H1 (cell line): ENCODE results near the gene MCF2L2. TPM values are rescaled to one million over a fixed set of nuclear protein-coding genes. Genes with fewer than 3 reads are reported as not detected.

Experiments used
- CTCF ChIA-PET: fragments of 300-600 bp; sonication (Branson Sonifier 250); formaldehyde crosslinking; loops from one replicate; lab custom pipeline; 2021; ENCODE audit not compliant: partially characterized antibody; lab: Charles Lee
- POLR2A ChIA-PET: fragments of 300-600 bp; sonication (Branson Sonifier 250); formaldehyde crosslinking; loops from one replicate; lab custom pipeline; 2021; ENCODE audit warnings: inconsistent platforms; ENCODE audit not compliant: partially characterized antibody; lab: Charles Lee
- DNase-seq, 2 experiments: peaks; one replicate each; pipeline versions ENCODE4 v3.0.0 to v3.0.0-alpha.2; 2010 to 2022; ENCODE audit warnings: low spot score in 2 of 2, low read depth in 1 of 2, mixed read lengths in 1 of 2
- FAIRE-seq: peaks from 2 replicates; lab custom pipeline; 2011; peaks lifted over from hg19 to GRCh38; lab: Jason Lieb, UNC
- H2AFZ ChIP-seq: 2 replicates; pipeline ENCODE4 v1.8.1; 2012; ENCODE audit warnings: low read length, inconsistent platforms
- H2AK5ac ChIP-seq: 2 replicates; pipeline ENCODE4 v1.6.1; 2013; ENCODE audit warnings: low read depth, low read length
- H2BK120ac ChIP-seq: replicated peaks from 2 replicates; pipeline ENCODE3; 2013; ENCODE audit warnings: low read depth, low read length, inconsistent platforms
- H2BK12ac ChIP-seq: 2 replicates; pipeline ENCODE4 v1.6.1; 2013; ENCODE audit warnings: low read depth, low read length
- H2BK15ac ChIP-seq: 2 replicates; pipeline ENCODE4 v1.6.1; 2013; ENCODE audit warnings: low read length
- H2BK20ac ChIP-seq: 2 replicates; pipeline ENCODE4 v1.6.1; 2013; ENCODE audit warnings: low read length
- H2BK5ac ChIP-seq: 2 replicates; pipeline ENCODE4 v1.6.1; 2013; ENCODE audit warnings: low read depth, low read length
- H3K14ac ChIP-seq: 2 replicates; pipeline ENCODE4 v1.6.1; 2013; ENCODE audit warnings: inconsistent platforms; ENCODE audit not compliant: insufficient read length
- H3K18ac ChIP-seq: 2 replicates; pipeline ENCODE4 v1.6.1; 2013; ENCODE audit warnings: low read length; ENCODE audit errors: extremely low read depth
- H3K23ac ChIP-seq: 2 replicates; pipeline ENCODE4 v1.6.1; 2013; ENCODE audit warnings: inconsistent platforms; ENCODE audit not compliant: insufficient read length
- H3K23me2 ChIP-seq: 2 replicates; pipeline ENCODE4 v1.6.1; 2013; ENCODE audit warnings: low read depth, low read length
- H3K27ac ChIP-seq: 2 replicates; pipeline ENCODE4 v1.6.1; 2011; ENCODE audit warnings: low read depth, low read length, inconsistent platforms
- H3K27me3 ChIP-seq, 4 experiments: replicated peaks in 1 of 4; 1 replicate in 1 of 4; 2 replicates in 3 of 4; pipeline versions ENCODE4 v1.6.1 to v1.8.1; 2011 to 2013; ENCODE audit warnings: low read length in 3 of 4, mild to moderate bottlenecking in 3 of 4, inconsistent platforms in 2 of 4, mixed read lengths in 2 of 4, moderate library complexity in 1 of 4; ENCODE audit not compliant: control insufficient read depth in 3 of 4, insufficient read depth in 3 of 4; ENCODE audit errors: extremely low read depth in 1 of 4
- H3K36me3 ChIP-seq, 4 experiments: 2 replicates each; pipeline versions ENCODE4 v1.6.1 to v1.8.1; 2011 to 2013; ENCODE audit warnings: mild to moderate bottlenecking in 4 of 4, low read length in 3 of 4, moderate library complexity in 2 of 4, control low read depth in 1 of 4, inconsistent platforms in 1 of 4; ENCODE audit not compliant: insufficient read depth in 4 of 4, control insufficient read depth in 2 of 4
- H3K4ac ChIP-seq: replicated peaks from 2 replicates; pipeline ENCODE3; 2013; ENCODE audit warnings: low read length, low read depth, mixed read lengths, inconsistent platforms; ENCODE audit not compliant: insufficient read length
- H3K4me1 ChIP-seq, 4 experiments: replicated peaks in 1 of 4; 1 replicate in 1 of 4; 2 replicates in 3 of 4; pipeline versions ENCODE4 v1.6.1 to v1.8.1; 2011 to 2013; ENCODE audit warnings: low read length in 3 of 4, inconsistent platforms in 2 of 4, mixed read lengths in 1 of 4; ENCODE audit not compliant: insufficient read depth in 4 of 4, control insufficient read depth in 3 of 4
- H3K4me2 ChIP-seq, 2 experiments: 2 replicates each; pipeline versions ENCODE4 v1.6.1 to v1.8.1; 2011 to 2013; ENCODE audit warnings: low read depth in 2 of 2, low read length in 2 of 2, control low read depth in 1 of 2, inconsistent platforms in 1 of 2, mild to moderate bottlenecking in 1 of 2; ENCODE audit not compliant: insufficient read depth in 1 of 2
- H3K4me3 ChIP-seq, 4 experiments: fragments of 200-600, 300-600 bp in 1 of 4; sonication (generic), shearing (Covaris generic), sonication (Bioruptor Twin) in 1 of 4; 2 replicates each; pipeline versions ENCODE4 v1.5.1 to v1.8.1; 2011 to 2016; ENCODE audit warnings: low read length in 4 of 4, low read depth in 3 of 4, control low read depth in 2 of 4, inconsistent platforms in 2 of 4, mild to moderate bottlenecking in 2 of 4, mixed read lengths in 1 of 4, moderate library complexity in 1 of 4; ENCODE audit not compliant: insufficient read depth in 2 of 4; ENCODE audit errors: extremely low read depth in 1 of 4
- H3K56ac ChIP-seq: replicated peaks from 2 replicates; pipeline ENCODE3; 2013; ENCODE audit warnings: low read depth, mild to moderate bottlenecking, mixed read lengths, low read length, inconsistent platforms; ENCODE audit not compliant: insufficient read length
- H3K79me1 ChIP-seq: 2 replicates; pipeline ENCODE4 v1.6.1; 2013; ENCODE audit warnings: low read depth, low read length, control low read depth
- H3K79me2 ChIP-seq, 2 experiments: 2 replicates each; pipeline versions ENCODE4 v1.6.1 to v1.8.1; 2012 to 2013; ENCODE audit warnings: low read length in 2 of 2, mild to moderate bottlenecking in 2 of 2, inconsistent platforms in 1 of 2; ENCODE audit not compliant: insufficient read depth in 2 of 2, control insufficient read depth in 1 of 2
- H3K9ac ChIP-seq, 4 experiments: replicated peaks in 1 of 4; 1 replicate in 1 of 4; 2 replicates in 3 of 4; pipeline versions ENCODE4 v1.6.1 to v1.8.1; 2011 to 2013; ENCODE audit warnings: low read depth in 3 of 4, low read length in 3 of 4, control low read depth in 2 of 4, mild to moderate bottlenecking in 2 of 4, moderate library complexity in 2 of 4, inconsistent platforms in 1 of 4; ENCODE audit errors: extremely low read depth in 1 of 4
- H3K9me3 ChIP-seq, 2 experiments: 2 replicates each; pipeline versions ENCODE4 v1.6.1 to v1.8.1; 2012 to 2013; ENCODE audit warnings: mild to moderate bottlenecking in 2 of 2, moderate library complexity in 2 of 2, control low read depth in 1 of 2, inconsistent platforms in 1 of 2, low read depth in 1 of 2, low read length in 1 of 2, mixed read lengths in 1 of 2; ENCODE audit not compliant: insufficient read depth in 2 of 2
- H4K20me1 ChIP-seq, 2 experiments: replicated peaks in 1 of 2; 2 replicates each; pipeline versions ENCODE3 to v1.8.1; 2011 to 2013; ENCODE audit warnings: inconsistent platforms in 2 of 2, low read length in 2 of 2, mild to moderate bottlenecking in 1 of 2; ENCODE audit not compliant: insufficient read depth in 2 of 2, control insufficient read depth in 1 of 2
- H4K5ac ChIP-seq: 2 replicates; pipeline ENCODE4 v1.6.1; 2013; ENCODE audit warnings: low read length, low read depth, mixed read lengths, inconsistent platforms; ENCODE audit not compliant: insufficient read length
- H4K8ac ChIP-seq: 2 replicates; pipeline ENCODE4 v1.8.0; 2013; ENCODE audit warnings: mild to moderate bottlenecking, moderate library complexity, low read length, inconsistent platforms; ENCODE audit not compliant: insufficient read depth; ENCODE audit errors: extremely low read depth
- H4K91ac ChIP-seq: replicated peaks from 2 replicates; pipeline ENCODE3; 2013; ENCODE audit warnings: low read length, mixed read lengths, inconsistent platforms; ENCODE audit not compliant: insufficient read length
- CHD2 ChIP-seq: IDR thresholded peaks from 2 replicates; pipeline ENCODE4 v1.6.1; 2012; ENCODE audit warnings: low read length, improper control_type of control experiment
- CTCF ChIP-seq, 3 experiments: IDR thresholded peaks; 1 replicate in 2 of 3; 2 replicates in 1 of 3; pipeline versions ENCODE4 v1.5.1 to v1.6.1; 2011; ENCODE audit warnings: low read length in 3 of 3, mild to moderate bottlenecking in 3 of 3, inconsistent platforms in 2 of 3, low read depth in 1 of 3, moderate library complexity in 1 of 3; ENCODE audit not compliant: insufficient read depth in 1 of 3; ENCODE audit errors: control extremely low read depth in 1 of 3
- JUND ChIP-seq: IDR thresholded peaks from 2 replicates; pipeline ENCODE4 v1.6.1; 2011; ENCODE audit warnings: mild to moderate bottlenecking, improper control_type of control experiment, low read length
- PHF8 ChIP-seq: fragments of 200-600 bp; sonication (generic); conservative IDR thresholded peaks from 2 replicates; pipeline ENCODE4 v1.7.1; 2012; ENCODE audit warnings: low read depth, mild to moderate bottlenecking, inconsistent platforms, low read length, moderate library complexity
- SIRT6 ChIP-seq: IDR thresholded peaks from one replicate; pipeline ENCODE4 v1.7.1; 2012; ENCODE audit warnings: low read length, inconsistent platforms
- WGBS, 2 experiments: shearing (Covaris generic) in 1 of 2; methylation state at CpG; one replicate each; pipeline versions ENCODE4 v1.1.6 to v1.1.7; 2013 to 2015; ENCODE audit warnings: low lambda C conversion rate in 2 of 2, mixed read lengths in 2 of 2, inconsistent platforms in 1 of 2, low coverage in 1 of 2, missing lambda C conversion rate in 1 of 2; ENCODE audit not compliant: insufficient replicate concordance in 2 of 2, insufficient coverage in 1 of 2, insufficient read length in 1 of 2; ENCODE audit errors: extremely low coverage in 1 of 2, missing lambda C conversion rate in 1 of 2; 5-methylcytosine and 5-hydroxymethylcytosine counted together
- polyA plus RNA-seq, 7 experiments: library from polyadenylated mRNA; depleted of rRNA in 3 of 7; stranded (reverse) in 5 of 7; unstranded in 2 of 7; fragments of >200 nt in 5 of 7; fragments of 200-250 nt in 2 of 7; gene quantifications; 1 replicate in 5 of 7; 2 replicates in 1 of 7; 4 replicates in 1 of 7; pipeline versions ENCODE4 v1.2.1 to v1.2.3, GENCODE V29; 2011 to 2013; ENCODE audit warnings: missing spikeins in 2 of 7, mixed read lengths in 2 of 7
- total RNA-seq: library from RNA; stranded (reverse); fragmentation: NEBNext Ultra II Directional; extraction: Animal tissue kit (Norgen Biotek cat#: 25700); gene quantifications from 2 replicates; pipeline ENCODE4 v1.2.1, GENCODE V29; 2021
- TF ChIP-seq, protein P1 (sequence below): IDR thresholded peaks from 2 replicates; pipeline ENCODE4 v1.6.1; 2011; ENCODE audit warnings: low read depth, mild to moderate bottlenecking, low read length; ENCODE audit not compliant: insufficient read depth

The MCF2L2 gene
- total and polyA plus RNA-seq, 2 of the 8 experiments (the other 6 are each of a cell fraction or from before 2014, with no cell fraction given) = 4.1 to 13.7 TPM

GRCh38 chr3:183313351-183313750, 115.1 kb downstream of the MCF2L2 start:
- H3K23me2 ChIP-seq = no peaks in the 10 kb centered on the region
- H4K5ac ChIP-seq = no peak overlapping the region
- H3K18ac ChIP-seq = no peak overlapping the region
- H3K36me3 ChIP-seq = peaks cover 0 to 20% (median 3%) of the 10 kb centered on the region in 4 experiments; a peak in 4 of 8 replicates
- H3K9me3 ChIP-seq = no peaks in the 10 kb centered on the region
- no peak overlapping the region for H3K4me2 ChIP-seq
- H4K20me1 ChIP-seq = no peaks in the 10 kb centered on the region
- no peak overlapping the region for H3K23ac ChIP-seq
- H4K91ac ChIP-seq = no peak overlapping the region
- no peak for DNase-seq
- H3K27me3 ChIP-seq = no peaks in the 10 kb centered on the region
- no peak overlapping the region for H3K27ac ChIP-seq
- H3K4me1 ChIP-seq = peaks cover 0 to 2% (median 0%) of the 10 kb centered on the region in 4 experiments; a peak in 1 of 7 replicates
- H2AFZ ChIP-seq = no peak overlapping the region
- no peak overlapping the region for H4K8ac ChIP-seq
- H3K79me1 ChIP-seq = no peaks in the 10 kb centered on the region
- H2BK120ac ChIP-seq = no peak overlapping the region
- no peak overlapping the region for H2BK5ac ChIP-seq
- H3K9ac ChIP-seq = no peak overlapping the region
- ChIA-PET POLR2A (no interaction called here), CTCF (interaction anchor here (0.6 to 0.9 kb wide), 2 partner anchors 118 to 189 kb away, joined by 3 read pairs; no protein-coding TSS in a partner anchor)
- no peak overlapping the region for H3K4ac ChIP-seq
- 95% methylated on average over 4 of the region's 4 CpGs; no CpG with 5 or more reads in 1 of the 2 experiments for WGBS, 2 experiments
- H2AK5ac ChIP-seq = no peak overlapping the region
- no peak for FAIRE-seq
- H3K79me2 ChIP-seq = no peaks in the 10 kb centered on the region
- no peak overlapping the region for H3K14ac ChIP-seq
- no peak overlapping the region for H3K4me3 ChIP-seq
- no peak overlapping the region for H3K56ac ChIP-seq
- H2BK12ac ChIP-seq = no peak overlapping the region
- H2BK20ac ChIP-seq = no peak overlapping the region
- no peak overlapping the region for H2BK15ac ChIP-seq
- TF ChIP-seq, protein P1, sequence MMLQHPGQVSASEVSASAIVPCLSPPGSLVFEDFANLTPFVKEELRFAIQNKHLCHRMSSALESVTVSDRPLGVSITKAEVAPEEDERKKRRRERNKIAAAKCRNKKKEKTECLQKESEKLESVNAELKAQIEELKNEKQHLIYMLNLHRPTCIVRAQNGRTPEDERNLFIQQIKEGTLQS = no peak
- TF ChIP-seq JUND = no peak
- no peak for TF ChIP-seq CHD2
- TF ChIP-seq PHF8 = no peak
- no peak for TF ChIP-seq SIRT6
- TF ChIP-seq CTCF (IDR thresholded peaks at IDR 0.05; ENCODE audit: control extremely low read depth in 1 of 3, insufficient read depth in 1 of 3, low read depth in 1 of 3, low read length in 3 of 3) = no peak
